Vagina (tissue), 2 donors: ENCODE measurements around the gene IGSF23. TPM values are rescaled to one million over a fixed set of nuclear protein-coding genes. Genes with fewer than 3 reads are reported as not detected.
"Not testable (repeated sequence)": the region's sequence is repeated elsewhere in the genome, so short reads cannot be mapped to it uniquely, and the experiment has no call there.

Experiments
- DNase-seq, 2 donors: peaks; one replicate each; pipeline ENCODE4 v3.0.0-alpha.2; 2017; ENCODE audit errors: extremely low spot score in 2 of 2
- H3K27ac ChIP-seq: fragments of 200-600 bp; sonication (generic); one replicate; pipeline ENCODE4 v1.5.1; 2019
- H3K27me3 ChIP-seq: fragments of 200-600 bp; sonication (generic); one replicate; pipeline ENCODE4 v1.5.1; 2019
- H3K36me3 ChIP-seq, 2 donors: fragments of 200-600 bp; sonication (generic); one replicate each; pipeline ENCODE4 v1.5.1; 2017 to 2019
- H3K4me1 ChIP-seq: fragments of 200-600 bp; sonication (generic); one replicate; pipeline ENCODE4 v1.5.1; 2019
- H3K4me3 ChIP-seq, 2 donors: fragments of 200-600 bp; sonication (generic); 1 replicate in 1 of 2; 2 replicates in 1 of 2; pipeline ENCODE4 v1.5.1; 2016 to 2019
- H3K9me3 ChIP-seq: fragments of 200-600 bp; sonication (generic); one replicate; pipeline ENCODE4 v1.5.1; 2019
- POLR2A ChIP-seq, 2 donors: fragments of 450-650 bp; IDR thresholded peaks; one replicate each; pipeline ENCODE4 v1.6.1; 2017; ENCODE audit warnings: antibody characterized with exemption in 2 of 2, mild to moderate bottlenecking in 2 of 2, moderate library complexity in 2 of 2
- POLR2AphosphoS5 ChIP-seq, 2 donors: sonication (generic); formaldehyde crosslinking; IDR thresholded peaks; one replicate each; pipeline ENCODE4 v1.9.0; 2017; ENCODE audit warnings: antibody characterized with exemption in 2 of 2, mild to moderate bottlenecking in 2 of 2, low read depth in 1 of 2; ENCODE audit not compliant: insufficient read depth in 1 of 2
- intact Hi-C: fragments of 100-400 bp; cut with DNase I; formaldehyde crosslinking; loops from one replicate; pipeline ENCODE4 v1.15.1; 2023
- total RNA-seq: library from RNA; depleted of rRNA; stranded (reverse); fragments of >200 nt; gene quantifications from one replicate; pipeline ENCODE4 v1.2.3, GENCODE V29; 2016
- TF ChIP-seq, protein P1 (sequence below), 3 experiments: fragments of 450-650 bp in 2 of 3; fragments of 200-600 bp in 1 of 3; sonication (generic) in 1 of 3; IDR thresholded peaks; one replicate each; pipeline ENCODE4 v1.5.1; 2017 to 2019; ENCODE audit warnings: antibody characterized with exemption in 3 of 3, mild to moderate bottlenecking in 2 of 3, moderate library complexity in 2 of 3

Gene IGSF23
- total RNA-seq, 1 donor from 2014 or later: not detected

DNA sequence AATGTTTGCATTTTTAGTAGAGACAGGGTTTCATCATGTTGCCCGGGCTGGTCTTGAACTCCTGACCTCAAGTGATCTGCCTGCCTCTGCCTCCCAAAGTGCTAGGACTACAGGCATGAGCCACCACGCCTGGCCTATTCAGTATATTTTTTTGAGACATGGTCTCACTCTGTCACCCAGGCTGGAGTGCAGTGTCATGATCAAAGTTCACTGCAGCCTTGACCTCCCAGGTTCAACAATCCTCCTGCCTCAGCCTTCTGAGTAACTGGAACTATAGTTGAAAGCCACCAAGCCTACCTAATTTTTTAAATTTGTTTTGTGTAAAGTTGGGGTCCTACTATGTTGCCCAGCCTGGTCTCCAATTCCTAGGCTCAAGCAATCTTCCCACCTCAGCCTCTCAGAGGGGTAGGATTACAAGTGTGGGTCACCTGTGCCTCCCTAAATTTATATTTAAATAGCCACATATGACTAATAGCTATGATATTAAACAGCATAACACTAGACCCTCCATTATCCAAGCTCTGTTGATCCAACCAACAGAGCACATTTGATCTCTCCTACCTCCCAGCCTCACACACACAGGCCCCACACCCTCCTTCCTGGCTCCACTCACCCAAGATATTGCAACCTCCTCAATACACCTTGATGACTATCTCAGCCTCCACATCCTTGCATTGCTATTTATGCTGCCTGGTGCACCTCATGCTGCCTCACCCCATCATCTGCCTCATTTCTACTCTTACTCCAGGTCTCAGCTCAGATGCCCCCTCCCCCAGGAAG is 55.8 kb downstream of the IGSF23 start:
- no peaks in the 10 kb centered on the region for H3K36me3 ChIP-seq
- no peaks in the 10 kb centered on the region for H3K27me3 ChIP-seq
- intact Hi-C loops: no loop called here
- H3K27ac ChIP-seq: no peak overlapping the region
- no peak for TF ChIP-seq POLR2AphosphoS5 (IDR thresholded peaks at IDR 0.05; ENCODE audit: insufficient read depth in 1 of 2, low read depth in 1 of 2)
- no peak for TF ChIP-seq POLR2A (IDR thresholded peaks at IDR 0.05)
- TF ChIP-seq, protein P1, sequence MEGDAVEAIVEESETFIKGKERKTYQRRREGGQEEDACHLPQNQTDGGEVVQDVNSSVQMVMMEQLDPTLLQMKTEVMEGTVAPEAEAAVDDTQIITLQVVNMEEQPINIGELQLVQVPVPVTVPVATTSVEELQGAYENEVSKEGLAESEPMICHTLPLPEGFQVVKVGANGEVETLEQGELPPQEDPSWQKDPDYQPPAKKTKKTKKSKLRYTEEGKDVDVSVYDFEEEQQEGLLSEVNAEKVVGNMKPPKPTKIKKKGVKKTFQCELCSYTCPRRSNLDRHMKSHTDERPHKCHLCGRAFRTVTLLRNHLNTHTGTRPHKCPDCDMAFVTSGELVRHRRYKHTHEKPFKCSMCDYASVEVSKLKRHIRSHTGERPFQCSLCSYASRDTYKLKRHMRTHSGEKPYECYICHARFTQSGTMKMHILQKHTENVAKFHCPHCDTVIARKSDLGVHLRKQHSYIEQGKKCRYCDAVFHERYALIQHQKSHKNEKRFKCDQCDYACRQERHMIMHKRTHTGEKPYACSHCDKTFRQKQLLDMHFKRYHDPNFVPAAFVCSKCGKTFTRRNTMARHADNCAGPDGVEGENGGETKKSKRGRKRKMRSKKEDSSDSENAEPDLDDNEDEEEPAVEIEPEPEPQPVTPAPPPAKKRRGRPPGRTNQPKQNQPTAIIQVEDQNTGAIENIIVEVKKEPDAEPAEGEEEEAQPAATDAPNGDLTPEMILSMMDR (IDR thresholded peaks at IDR 0.05): no peak
- H3K4me3 ChIP-seq: no peak overlapping the region
- H3K9me3 ChIP-seq: no peaks in the 10 kb centered on the region
- DNase-seq: no peak
- H3K4me1 ChIP-seq: no peaks in the 10 kb centered on the region

DNA sequence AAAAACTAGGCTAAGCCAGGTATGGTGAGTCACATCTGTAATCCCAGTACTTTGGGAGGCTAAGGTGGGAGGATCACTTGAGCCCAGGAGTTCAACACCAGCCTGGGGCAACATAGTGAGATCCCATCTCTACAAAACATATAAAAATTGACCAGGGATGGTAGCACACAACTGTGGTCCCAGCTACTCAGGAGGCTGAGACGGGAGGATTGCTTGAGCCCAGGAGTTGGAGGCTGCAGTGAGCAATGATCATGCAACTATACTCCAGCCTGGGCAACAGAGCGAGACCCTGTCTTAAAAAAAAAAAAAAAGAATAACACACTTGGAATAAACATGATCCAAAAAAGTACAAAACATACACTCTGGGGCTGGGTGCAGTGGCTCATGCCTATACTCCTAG is 56.7 kb downstream of the IGSF23 start:
- H3K27me3 ChIP-seq, H3K4me3 ChIP-seq, H3K27ac ChIP-seq, H3K36me3 ChIP-seq, H3K9me3 ChIP-seq, DNase-seq, H3K4me1 ChIP-seq, intact Hi-C loops: not testable (repeated sequence)

DNA sequence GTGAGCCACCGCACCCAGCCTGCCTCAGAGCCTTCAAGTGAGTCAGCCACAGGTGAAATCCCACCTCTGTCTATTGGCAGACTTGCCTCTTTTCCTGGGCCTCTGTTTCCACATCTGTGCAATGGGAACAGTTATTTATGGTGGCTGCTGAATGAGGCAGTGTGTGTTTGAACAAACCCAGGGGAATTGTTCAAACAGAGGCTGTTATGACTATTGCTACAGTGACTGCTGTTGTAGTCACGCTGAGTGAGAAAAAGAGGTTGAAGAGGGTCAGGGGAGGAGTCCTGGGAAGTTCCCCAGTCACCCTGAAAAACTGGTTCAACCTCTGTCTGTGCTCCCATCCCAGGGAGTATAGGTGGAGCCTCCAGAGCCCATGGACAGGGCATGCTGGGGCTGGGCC is 58.0 kb downstream of the IGSF23 start, which contains the start of gene CEACAM19:
Gene CEACAM19 (plus strand): TSS at position 83 of the 400 bp plus-strand sequence. CDS start 450 bp downstream, outside the sequence.
- DNase-seq: no peak
- Histone ChIP-seq H3K4me1 (no peaks in the 10 kb centered on the region), H3K27ac (peak within 1 kb of the TSS; percentile 59), H3K27me3 (no peaks in the 10 kb centered on the region), H3K4me3 (peak within 1 kb of the TSS in 1 of 2 donors; percentile 9), H3K36me3 (no peaks in the 10 kb centered on the region), H3K9me3 (no peaks in the 10 kb centered on the region)
- intact Hi-C loops: no loop called here
- TF ChIP-seq, protein P1 (IDR thresholded peaks at IDR 0.05): no peak
- TF ChIP-seq POLR2AphosphoS5 (IDR thresholded peaks at IDR 0.05; ENCODE audit: insufficient read depth in 1 of 2, low read depth in 1 of 2): peak in 1 of 2 donors; percentile 61

DNA sequence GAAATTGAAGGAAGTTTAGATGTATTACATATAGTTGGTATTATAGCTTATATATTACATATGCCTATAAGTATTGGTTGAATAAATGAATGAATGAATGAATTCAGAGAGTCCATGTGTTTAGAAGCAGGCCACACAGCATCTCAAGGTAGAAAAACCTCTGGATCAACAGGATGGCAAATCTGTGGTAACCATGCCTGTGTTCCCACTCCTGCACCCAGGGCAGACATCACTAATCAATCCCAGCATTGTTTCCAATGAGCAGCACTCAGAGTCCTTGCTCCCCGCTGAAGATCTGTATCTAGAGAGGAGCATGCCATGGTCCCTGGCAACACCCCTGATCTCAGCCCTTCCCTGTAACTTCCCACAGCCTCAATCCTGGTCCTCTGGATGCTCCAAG is 58.9 kb downstream of the IGSF23 start:
- Histone ChIP-seq H3K27ac (no peak overlapping the region), H3K9me3 (no peaks in the 10 kb centered on the region), H3K4me1 (no peaks in the 10 kb centered on the region), H3K4me3 (peak overlapping the region in 1 of 2 donors; percentile 9), H3K27me3 (no peaks in the 10 kb centered on the region), H3K36me3 (no peaks in the 10 kb centered on the region)
- DNase-seq: no peak
- TF ChIP-seq POLR2AphosphoS5 (IDR thresholded peaks at IDR 0.05; ENCODE audit: insufficient read depth in 1 of 2, low read depth in 1 of 2) (no peak), POLR2A (IDR thresholded peaks at IDR 0.05) (no peak)
- TF ChIP-seq, protein P1 (IDR thresholded peaks at IDR 0.05): no peak
- intact Hi-C loops: no loop called here

DNA sequence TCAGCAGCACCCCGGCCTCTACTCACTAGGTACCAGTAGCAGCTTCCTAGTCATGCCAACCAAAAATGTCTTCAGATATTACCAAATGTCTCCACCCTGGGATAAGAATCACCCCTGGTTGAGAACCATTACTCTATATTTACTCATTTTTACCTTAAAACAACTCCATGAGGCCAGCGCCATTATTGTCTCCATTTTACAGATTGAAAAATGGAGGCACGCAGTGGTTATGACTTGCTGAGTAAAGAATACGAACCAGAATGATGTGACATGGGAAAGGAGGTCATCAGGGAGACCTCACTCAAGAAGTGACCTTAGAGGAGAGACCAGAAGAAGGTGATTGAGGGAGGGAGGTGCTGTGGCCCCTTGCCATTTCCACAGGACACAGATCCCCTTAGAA is 60.1 kb downstream of the IGSF23 start:
- Histone ChIP-seq H3K27me3 (no peaks in the 10 kb centered on the region), H3K4me3 (no peak overlapping the region), H3K4me1 (no peaks in the 10 kb centered on the region), H3K36me3 (no peaks in the 10 kb centered on the region), H3K27ac (no peak overlapping the region), H3K9me3 (no peaks in the 10 kb centered on the region)
- DNase-seq: no peak
- intact Hi-C loops: no loop called here
- TF ChIP-seq, protein P1 (IDR thresholded peaks at IDR 0.05): no peak
- TF ChIP-seq POLR2AphosphoS5 (IDR thresholded peaks at IDR 0.05; ENCODE audit: insufficient read depth in 1 of 2, low read depth in 1 of 2) (no peak), POLR2A (IDR thresholded peaks at IDR 0.05) (no peak)
